Activated CD8-positive, alpha-beta memory T cell treated with anti-CD3 and anti-CD28 coated beads, Interleukin-2, amount 50 U/mL, for 4 hours (primary cell): ENCODE data around the gene MCM7.

ENCODE experiments used
- DNase-seq: peaks from one replicate; pipeline ENCODE4 v3.0.0-alpha.2; 2020

The MCM7 gene

DNA sequence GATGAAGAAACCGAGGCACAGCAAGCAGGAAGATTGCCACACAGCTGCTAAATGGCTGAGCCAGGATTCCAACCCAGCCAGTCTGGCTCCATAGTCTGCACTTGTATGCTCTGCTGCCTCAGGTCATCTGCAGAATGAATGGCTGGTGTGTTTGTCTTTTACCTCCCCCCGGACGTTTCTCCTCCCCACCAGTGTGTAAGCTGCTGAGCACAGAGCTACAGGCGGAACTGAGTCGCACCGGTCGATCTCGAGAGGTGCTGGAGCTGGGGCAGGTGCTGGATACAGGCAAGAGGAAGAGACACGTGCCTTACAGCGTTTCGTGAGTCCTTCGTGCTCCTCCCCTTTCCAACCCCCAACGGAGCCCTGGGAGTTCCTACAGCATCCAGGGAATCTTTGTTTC is 20.9 kb upstream of the MCM7 start:
- DNase-seq: no peak

DNA sequence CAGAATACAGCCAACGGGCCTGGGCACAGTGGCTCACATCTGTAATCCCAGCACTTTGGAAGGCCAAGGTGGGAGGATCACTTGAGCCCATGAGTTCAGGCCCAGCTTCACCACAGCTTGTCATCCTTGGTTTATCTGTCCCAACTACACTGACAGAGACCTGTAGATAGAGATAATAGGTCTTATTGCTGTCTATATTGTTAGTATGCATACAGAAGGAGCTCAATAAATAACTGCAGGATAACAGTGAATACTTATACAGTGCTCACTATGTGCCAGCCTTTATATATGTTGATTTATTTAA is 19.5 kb upstream of the MCM7 start:
- no peak for DNase-seq

DNA sequence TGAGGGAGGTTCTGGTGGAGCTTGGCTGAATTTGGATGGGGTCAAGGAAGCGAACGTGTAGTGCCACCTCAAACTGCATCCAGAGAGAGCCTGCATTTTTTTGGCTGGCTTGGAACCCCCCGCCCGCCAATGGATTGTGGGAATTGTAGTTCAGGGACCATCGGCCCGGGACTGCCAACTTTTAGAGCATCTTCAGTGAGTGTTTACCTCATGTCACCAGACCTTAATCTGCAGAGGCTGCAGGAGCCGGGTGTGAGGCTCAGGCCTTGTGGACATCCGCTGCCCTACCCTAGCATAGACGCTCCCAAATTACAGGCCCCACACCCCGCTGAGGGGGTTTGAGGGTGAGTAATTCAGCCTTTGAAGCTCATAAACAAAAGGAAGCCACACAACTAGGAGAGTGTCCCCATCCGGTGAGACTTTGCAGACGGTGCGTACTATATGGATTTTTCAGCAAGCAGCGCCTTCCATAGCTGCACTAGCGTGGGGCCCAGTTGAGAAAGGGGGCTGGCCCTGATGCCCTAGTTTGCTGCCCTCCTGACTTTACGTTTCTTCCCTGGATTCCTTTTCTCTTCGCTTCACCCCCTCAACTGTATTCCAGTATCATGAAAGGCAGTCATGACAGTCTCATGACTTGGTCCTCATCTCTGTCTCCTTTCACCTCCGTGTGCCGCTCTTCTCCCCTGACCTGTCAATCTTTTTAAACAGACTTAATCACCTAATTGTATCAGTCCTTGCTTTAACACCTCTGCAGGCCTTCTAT is 19.0 kb upstream of the MCM7 start:
- DNase-seq: peak; percentile 61

DNA sequence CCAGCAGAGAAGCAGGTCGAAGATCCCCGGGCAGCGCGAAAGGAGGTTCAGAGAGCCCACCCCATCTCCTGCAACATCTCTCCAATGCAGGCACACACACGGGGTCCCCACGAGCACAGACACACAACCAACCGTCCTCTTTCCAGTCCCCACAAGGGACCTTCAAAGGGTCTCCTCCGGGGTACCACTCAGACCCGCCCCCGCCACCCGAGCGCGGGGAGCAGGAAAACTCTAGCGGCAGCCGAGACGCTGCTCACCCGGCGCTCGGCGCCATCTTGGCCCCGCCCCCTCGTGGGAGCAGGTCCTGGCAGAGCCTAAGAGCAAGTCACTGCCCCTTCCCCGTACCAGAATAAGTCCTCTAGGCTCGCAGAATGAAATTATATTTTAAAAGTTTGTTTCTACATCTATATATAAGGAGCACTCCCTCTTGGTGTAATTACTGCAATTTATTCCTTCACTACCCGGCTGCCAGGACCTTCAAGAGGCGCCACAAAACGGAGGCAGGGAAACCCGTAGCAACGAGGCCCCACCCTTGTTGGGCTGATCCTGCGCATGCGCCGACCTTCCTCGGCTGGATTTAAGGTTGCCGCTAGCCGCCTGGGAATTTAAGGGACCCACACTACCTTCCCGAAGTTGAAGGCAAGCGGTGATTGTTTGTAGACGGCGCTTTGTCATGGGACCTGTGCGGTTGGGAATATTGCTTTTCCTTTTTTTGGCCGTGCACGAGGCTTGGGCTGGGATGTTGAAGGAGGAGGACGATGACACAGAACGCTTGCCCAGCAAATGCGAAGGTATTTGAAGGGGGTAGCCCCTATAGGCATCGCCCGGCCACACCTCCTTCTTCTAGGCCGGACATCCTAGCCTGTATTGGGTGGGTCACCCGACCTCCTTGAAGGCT is 18.1 kb upstream of the MCM7 start, which contains the start of the genes CNPY4 and TAF6:
Gene CNPY4, plus strand, starts transcription at position 563 of the 898 bp plus-strand sequence. Its CDS starts 111 bp downstream, at position 674.
Gene TAF6, minus strand, starts transcription at position 287 of the 898 bp plus-strand sequence. CDS start 5,149 bp downstream, outside the sequence.
- DNase-seq: peak; percentile 94

DNA sequence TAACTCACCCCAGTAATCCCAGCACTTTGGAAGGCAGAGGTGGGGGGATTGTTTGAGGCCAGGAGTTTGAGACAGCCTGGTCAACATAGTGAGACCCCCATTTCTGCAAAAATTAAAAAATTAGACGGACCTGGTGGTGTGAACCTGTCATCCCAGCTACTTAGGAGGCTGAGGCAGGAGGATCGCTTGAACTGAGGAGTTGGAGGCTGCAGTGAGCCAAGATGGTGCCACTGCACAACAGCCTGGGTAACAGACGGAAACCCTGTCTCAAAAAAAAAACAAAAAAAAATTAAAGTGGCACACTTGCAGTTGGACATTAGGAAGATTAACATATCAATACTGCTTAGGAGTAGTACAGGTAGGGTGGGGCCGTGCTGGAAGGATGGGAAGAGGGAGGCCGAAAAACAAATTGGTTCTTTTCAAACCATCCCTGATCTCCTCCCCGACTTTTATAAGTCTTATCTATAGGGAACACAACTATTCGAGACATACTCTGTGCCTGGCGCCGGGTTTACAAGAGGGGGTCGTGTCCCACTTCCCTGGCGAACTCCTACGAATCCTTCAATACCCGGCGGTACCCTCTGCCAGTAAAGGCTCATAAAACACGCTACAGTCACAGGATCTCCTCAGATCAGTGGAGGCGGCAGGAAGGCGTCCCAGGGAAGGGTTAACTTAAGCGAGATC is 17.3 kb upstream of the MCM7 start:
- no peak for DNase-seq

DNA sequence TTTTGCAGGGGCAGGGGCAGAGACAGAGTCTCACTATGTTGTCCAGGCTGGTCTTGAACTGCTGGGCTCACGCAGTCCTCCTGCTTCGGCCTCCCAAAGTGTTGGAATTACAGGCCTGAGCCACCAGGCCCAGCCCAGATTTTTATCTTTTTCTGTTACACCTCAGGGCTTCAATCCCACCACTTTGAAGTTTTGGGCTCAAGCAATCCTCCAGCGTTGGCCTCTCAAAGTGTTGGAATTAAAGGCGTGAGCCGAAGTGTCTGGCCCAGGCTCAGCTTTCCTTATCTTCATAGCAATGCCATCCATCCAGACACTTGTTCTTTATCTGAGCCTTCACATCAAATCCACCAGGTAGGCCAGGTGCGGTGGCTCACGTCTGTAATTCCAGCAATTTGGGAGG is 13.8 kb upstream of the MCM7 start:
- DNase-seq: no peak

DNA sequence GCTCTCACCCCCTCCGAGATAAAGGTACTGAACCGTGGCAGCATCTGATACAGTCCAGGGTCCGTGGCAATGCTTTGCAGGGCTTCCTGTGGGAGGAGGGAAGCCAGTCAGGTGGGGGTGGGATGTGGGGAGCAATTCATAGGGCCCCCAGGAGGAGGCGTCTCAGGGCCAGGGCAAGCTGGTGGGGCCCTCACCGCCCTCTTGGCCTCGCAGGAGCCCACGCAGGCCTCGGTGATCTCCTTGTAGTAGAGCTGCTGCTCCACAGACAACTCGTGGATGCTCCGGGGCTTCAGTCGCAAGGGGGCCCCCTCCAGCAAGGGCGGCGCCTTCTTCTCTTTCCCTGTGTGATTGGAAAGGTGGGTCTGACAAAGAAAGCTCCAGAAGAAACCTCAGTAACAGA is 10.7 kb upstream of the MCM7 start:
- no peak for DNase-seq

DNA sequence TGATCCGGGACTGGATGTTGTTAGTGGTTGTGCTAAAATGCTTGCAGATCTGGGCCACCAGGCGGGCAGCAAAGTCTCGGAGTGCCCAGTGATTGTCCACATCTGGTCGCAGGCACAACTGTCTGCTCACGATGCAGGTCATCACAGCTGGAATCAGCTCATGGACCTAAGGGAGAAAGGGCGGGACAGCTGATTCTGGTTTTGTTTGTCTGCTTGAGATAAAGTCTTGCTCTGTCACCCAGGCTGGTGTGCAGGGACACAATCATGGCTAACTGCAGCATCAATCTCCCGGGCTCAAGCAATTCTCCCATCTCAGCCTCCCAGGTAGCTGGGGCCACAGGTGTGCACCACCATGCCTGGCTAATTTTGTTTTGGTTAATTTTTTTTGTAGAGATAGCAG is 10.0 kb upstream of the MCM7 start:
- DNase-seq: no peak

DNA sequence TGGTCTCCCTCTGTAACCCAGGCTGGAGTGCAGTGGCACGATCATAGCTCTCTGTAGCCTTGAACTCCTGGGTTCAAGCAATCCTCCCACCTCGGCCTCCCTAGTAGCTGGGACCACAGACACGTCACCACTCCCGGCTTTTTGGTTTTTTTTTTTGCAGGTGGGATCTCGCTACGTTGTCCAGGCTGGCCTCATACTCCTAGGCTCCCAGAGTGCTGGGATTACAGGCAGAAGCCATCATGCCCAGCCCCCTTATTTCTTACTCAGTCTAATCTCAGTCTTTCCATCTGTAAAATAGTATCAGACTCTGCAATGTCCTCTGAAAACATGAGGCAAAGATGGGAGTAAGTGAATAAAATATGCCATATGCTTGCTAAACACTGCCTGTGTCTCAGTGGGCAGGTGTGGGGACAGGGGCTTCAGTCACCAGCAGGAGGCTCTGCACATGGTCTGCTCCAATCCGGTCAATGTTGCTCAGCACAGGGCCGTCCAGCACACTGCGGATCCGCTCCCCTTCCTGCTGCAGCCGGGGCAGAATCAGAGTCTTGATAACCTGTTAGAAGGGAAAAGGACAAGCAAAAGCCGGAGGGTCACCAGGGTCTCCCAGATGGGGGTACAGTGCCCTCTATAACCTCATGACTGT is 8.4 kb upstream of the MCM7 start:
- no peak for DNase-seq

DNA sequence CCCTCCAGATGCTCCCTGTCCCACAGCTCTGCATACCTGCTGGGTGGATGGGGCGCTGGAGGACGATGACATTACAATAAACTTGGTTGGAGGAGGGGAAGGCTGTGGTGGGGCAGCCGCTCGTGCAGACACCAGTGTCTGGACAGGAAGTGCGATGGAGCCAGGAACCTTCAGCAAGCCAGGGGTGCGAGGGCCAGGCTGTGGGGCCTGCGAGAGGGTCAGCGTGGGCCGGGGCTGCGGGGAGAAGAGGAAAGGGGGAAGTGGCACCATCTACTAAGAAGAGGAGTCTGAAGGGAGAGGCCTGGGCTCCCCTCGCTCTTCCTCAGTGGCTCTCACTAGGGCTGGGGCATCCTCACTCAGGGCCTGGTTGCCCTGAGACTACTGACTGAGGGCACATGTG is 6.7 kb upstream of the MCM7 start:
- DNase-seq: no peak

DNA sequence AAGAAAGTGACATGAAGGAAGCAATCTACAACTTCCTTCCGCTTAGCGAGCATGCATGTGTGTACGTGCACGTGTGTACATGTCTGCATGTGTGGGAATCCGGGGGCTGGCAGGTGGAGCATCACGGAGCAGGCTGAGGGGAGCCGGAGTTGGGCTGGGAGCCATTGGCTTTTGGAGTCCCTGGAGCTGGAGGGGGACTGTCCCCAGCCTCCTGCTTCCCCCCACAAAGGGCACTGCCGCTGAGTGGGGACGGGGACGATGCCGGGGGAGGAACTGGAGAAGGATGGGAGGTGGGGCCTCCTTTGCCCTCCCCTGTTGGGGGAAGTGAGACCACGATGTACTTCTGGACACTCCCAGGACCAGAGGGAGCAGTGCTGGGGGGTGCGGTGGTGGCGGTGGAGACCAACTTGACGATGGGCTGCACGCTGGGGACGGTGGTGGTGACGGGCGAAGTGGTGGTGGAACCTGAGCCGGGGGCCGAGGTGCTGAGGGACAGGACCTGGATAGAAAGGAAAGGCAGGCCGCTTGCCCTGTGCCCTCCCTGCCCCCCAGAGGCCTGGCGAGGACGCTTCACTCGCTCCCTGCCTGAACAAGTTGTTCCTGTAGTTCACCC is 6.0 kb upstream of the MCM7 start:
- no peak for DNase-seq

DNA sequence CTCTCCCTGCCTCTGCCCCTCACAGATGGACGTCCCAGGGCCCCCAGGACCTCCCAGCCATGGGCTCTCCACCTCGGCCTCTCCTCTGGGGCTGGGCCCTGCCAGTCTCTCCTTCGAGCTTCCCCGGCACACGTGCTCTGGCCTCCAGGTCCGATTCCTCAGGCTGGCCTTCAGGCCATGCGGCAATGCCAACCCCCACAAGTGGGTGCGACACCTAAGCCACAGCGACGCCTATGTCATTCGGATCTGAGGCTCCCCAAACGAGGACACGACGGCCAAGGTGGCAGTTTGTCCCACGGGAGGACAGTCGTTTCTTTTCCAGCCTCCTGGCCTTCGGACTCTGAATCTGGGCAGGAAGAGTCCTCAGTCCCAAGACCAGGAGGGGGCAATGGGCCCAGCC is 5.4 kb upstream of the MCM7 start:
- DNase-seq: no peak

DNA sequence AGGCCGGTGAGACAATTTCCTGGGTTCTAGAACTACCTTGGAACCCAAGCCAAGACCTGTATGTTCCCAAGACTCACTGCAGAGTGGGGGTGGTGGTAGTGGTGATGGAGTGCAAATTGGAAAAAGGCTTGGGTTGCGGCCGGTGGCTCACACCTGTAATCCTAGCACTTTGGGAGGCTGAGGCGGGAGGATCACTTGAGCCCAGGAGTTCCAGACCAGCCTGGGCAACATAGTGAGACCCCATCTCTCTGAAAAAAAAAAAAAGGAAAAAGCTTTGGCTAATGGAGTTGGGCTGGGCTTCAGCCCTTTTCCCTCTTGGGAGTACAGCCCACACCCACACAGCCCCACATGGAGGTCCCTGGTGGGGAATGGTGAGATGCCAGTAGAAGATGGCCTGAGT is 4.3 kb upstream of the MCM7 start:
- DNase-seq: no peak

DNA sequence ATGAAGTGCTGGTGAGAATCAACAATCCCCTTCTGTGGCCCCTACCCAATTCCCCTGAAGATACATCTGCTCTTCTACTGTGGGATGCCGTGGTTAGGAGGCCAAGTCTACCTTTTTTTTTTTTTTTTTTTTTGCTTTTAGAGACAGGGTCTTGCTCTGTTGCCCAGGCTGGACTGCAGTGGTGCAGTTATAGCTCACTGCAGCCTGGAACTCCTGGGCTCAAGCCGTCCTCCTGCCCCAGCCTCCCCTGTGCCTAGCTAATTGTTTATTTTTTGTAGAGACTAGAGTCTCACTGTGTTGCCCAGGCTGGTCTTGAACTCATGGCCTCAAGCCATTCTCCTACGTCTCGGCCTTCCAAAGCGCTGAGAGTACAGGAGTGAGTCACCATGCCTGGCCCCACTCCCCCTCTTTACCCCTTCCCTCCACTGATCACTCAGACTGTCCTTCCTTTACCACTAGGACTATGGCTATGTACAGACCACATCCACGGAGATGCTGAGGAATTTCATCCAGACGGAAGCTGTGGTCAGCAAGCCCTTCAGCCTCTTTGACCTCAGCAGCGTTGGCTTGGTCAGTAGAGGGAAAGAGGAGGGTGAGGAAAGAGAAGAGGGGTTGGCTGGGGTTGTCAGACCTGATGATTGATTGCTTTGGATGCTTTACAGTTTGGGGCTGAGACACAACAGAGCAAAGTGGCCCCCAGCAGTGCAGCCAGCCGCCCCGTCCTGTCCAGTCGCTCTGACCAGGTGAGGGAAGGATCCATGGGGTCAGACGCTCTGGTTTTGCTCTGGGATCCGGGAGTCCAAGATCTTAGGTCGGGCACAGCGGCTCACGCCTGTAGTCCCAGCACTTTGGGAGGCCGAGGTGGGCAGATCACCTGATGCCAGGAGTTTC is 2.0 kb upstream of the MCM7 start:
- no peak for DNase-seq

DNA sequence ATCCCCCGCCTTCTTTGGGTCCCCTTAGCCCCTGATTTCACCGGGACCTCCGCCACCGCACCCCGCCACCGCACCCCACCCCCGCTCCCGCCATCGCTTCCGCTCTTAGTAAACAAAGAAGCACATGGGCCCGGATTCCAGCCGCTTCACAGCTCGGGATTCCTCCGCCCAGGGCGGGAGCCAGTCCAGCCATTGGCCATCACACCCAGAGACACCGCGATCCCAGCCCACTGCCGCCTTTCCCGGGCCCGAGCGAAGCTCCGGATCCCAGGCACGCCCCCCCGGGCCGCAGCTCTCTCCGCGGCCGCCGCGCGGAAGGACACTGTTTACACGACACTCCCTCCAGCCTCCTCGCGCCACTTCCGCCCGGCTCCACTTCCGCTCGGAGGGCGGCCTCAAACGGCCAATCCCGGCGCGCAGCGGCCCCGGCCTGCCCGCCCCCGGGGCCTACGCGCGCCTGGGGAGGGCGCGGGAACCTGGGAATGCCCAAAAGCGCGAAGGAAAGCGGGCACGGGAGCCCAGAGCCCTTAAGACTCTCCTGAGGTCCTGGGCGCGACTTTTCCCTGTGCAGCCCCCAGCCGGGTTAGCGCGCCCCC is 679 bp downstream of the MCM7 start:
- peak; percentile 83 for DNase-seq

DNA sequence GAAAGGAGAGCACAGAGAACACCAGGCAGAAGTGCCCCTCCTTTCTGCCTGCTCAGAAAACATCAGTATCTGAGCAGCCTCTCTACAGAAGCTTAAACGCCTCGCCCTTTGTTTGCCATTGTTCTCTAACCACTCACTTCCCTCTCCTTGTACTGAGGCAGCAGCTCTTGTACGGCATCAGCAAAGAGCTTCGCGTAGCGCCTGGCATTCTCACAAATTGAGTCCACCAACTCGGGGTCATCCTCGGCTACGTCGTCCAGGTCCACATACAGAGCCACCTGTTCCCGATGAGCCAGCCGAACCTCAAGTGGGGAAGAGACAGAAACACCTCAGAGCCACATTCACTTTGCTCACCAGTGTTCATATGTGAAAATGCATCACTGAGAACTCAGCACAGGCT is 1.7 kb downstream of the MCM7 start:
- DNase-seq: no peak

DNA sequence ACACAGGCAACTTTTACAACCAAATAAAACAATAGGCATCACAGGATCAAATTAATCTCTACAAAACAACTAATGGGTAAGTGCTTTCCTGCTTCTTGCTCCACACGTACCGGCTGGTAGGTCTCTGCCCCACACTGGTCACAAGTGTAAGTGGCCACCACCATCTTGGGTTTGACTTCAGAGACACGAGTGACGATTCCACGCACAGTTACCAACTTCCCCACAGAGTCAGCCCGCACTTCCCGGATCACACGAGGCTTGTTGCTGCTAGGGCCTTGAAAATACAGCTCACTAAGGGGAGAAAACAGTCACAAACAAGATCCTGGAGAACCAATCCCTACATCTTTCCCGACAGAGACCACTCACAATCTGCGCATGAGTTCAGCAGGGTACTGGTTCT is 2.3 kb downstream of the MCM7 start:
- no peak for DNase-seq

DNA sequence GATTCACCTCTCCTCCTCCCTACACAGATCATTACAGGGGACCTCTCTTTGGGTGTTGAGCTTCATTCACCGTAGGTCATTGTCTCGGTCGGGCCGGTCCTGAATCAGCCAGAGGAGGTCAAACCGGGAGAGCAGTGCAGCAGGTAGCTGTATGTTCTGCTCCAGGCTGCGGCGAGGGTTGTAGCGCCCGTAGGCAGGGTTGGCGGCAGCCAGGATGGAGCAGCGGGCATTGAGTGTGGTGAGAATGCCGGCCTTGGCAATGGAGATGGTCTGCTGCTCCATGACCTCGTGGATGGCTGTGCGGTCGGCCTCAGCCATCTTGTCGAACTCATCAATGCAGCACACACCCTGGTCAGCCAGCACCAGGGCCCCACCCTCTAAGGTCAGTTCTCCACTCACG is 5.5 kb downstream of the MCM7 start:
- no peak for DNase-seq

DNA sequence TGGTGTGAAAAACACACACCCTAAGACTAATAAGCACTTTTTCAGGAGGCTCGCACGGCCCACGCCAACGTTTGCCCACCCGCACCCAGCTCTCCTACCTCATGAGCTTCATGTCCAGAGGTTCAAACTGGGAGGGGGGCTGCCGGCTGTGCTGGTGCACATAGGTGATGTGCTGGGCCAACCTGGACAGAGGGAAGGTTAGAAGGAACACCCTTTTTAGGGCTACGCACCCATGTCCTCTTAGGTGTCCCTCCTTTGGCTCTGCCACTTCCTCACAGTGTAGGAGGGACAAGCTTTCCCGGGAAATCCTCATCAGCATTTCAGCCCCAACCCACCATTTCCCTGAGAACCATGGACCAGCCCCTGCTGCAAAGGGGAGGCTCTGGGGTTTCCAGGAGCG is 5.9 kb downstream of the MCM7 start:
- no peak for DNase-seq

DNA sequence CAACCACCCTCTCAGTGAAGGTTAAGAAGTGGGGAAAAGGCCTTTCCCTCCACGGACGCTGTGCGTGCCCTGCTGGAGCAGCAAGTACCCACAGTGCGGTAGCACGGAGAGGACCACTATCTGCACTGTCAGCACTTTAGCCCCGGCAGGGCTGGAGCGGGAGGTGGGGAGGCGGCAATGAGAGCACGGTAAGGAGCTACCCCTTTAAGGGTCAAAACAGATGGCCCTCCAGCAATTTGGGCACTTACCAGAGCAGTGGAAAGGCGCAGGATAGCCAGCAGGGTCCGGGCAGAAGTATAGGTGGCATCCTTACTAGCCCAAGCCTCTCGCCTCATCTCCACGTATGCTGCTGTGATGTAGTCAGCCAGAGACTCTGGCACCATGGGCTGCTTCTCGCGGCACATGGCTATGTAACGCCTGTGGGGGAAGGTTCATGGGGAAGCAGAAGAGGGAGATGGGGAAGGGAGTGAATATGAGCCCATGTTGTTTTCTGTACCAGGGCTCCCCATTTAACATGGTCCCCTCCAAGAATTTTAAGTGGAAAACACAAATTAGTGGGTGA is 7.2 kb downstream of the MCM7 start:
- DNase-seq: no peak

DNA sequence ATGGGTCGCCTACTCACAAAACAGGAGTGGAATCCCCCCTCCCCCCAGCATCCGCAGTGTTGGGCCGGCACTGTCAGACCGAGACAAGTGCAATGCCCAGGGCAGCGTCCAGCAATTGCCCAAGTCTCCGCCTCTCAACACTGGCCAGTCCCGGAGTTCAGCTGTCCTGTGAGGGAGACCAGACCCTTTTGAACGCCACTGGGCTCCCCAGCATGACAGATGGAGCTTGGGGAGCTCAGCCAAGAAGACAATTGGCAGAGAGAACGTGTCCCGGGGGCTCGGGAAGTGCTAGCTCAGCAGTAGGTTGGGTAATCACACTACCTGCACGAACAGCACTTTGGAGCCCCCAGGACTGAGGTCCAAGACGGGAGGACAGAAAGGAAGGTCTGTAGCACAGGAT is 7.7 kb downstream of the MCM7 start:
- no peak for DNase-seq
